Lung (tissue), 12 donors: Measurements from ENCODE around the gene FMN1. TPM values are rescaled to one million over a fixed set of nuclear protein-coding genes. Genes with fewer than 3 reads are reported as not detected.

Experiments
- ATAC-seq: fragments of 200-7000 bp; cut with Tn5 transposase; one replicate; pipeline ENCODE4 v1.9.1; 2020; ENCODE audit warnings: moderate number of reproducible peaks; ENCODE audit not compliant: insufficient read depth, low FRiP score
- DNase-seq, 3 donors: peaks; one replicate each; pipeline ENCODE4 v3.0.0-alpha.2; 2013 to 2017
- H3K27ac ChIP-seq, 2 donors: one replicate each; pipeline ENCODE4 v1.5.1; 2013; ENCODE audit warnings: mild to moderate bottlenecking in 2 of 2, moderate library complexity in 2 of 2, control low read depth in 1 of 2, inconsistent platforms in 1 of 2, low read depth in 1 of 2, low read length in 1 of 2
- H3K27me3 ChIP-seq, 3 donors: one replicate each; pipeline ENCODE4 v1.5.1; 2013; ENCODE audit warnings: low read length in 2 of 3; ENCODE audit not compliant: control insufficient read depth in 3 of 3, insufficient read depth in 3 of 3
- H3K36me3 ChIP-seq, 4 donors: one replicate each; pipeline ENCODE4 v1.5.1; 2013; ENCODE audit warnings: low read length in 4 of 4, mild to moderate bottlenecking in 1 of 4, moderate library complexity in 1 of 4; ENCODE audit not compliant: control insufficient read depth in 4 of 4, insufficient read depth in 4 of 4
- H3K4me1 ChIP-seq, 5 donors: one replicate each; pipeline ENCODE4 v1.5.1; 2013; ENCODE audit warnings: low read length in 5 of 5, mild to moderate bottlenecking in 2 of 5, moderate library complexity in 1 of 5; ENCODE audit not compliant: control insufficient read depth in 5 of 5, insufficient read depth in 5 of 5
- H3K4me3 ChIP-seq: one replicate; pipeline ENCODE4 v1.5.1; 2013; ENCODE audit warnings: mild to moderate bottlenecking, control low read depth, moderate library complexity
- H3K9ac ChIP-seq, 2 donors: one replicate each; pipeline ENCODE4 v1.5.1; 2013; ENCODE audit warnings: low read length in 2 of 2, control low read depth in 1 of 2; ENCODE audit not compliant: insufficient read depth in 1 of 2
- H3K9me3 ChIP-seq, 4 donors: one replicate each; pipeline ENCODE4 v1.5.1; 2013; ENCODE audit warnings: low read length in 3 of 4, mild to moderate bottlenecking in 1 of 4, moderate library complexity in 1 of 4; ENCODE audit not compliant: control insufficient read depth in 4 of 4, insufficient read depth in 3 of 4
- CTCF ChIP-seq: IDR thresholded peaks from 2 replicates; pipeline ENCODE4 v1.5.1; 2012; ENCODE audit warnings: mild to moderate bottlenecking; ENCODE audit errors: control extremely low read depth, extremely low read depth
- WGBS, 2 donors: extraction: QIAGEN DNeasy Blood & Tissue Kit; methylation state at CpG; one replicate each; pipeline ENCODE4 v1.1.7; 2013; 5-methylcytosine and 5-hydroxymethylcytosine counted together
- polyA plus RNA-seq, 2 donors: library from polyadenylated mRNA; stranded (reverse); fragments of 200-250 nt; gene quantifications; one replicate each; pipeline ENCODE4 v1.2.1, GENCODE V29; 2013
- total RNA-seq, 2 donors: library from RNA; depleted of rRNA in 1 of 2; stranded (reverse); fragments of >200 nt in 1 of 2; gene quantifications; one replicate each; pipeline ENCODE4 v1.2.1, GENCODE V29; 2014 to 2021
- donor health status: control.
- donor health status: control.
- donor health status: Bipolar disorder and iron deficiency.
- donor health status: healthy.
- donor health status: DM: yes; HTN: yes; CAD: no.

FMN1 gene
- total and polyA plus RNA-seq, 4 donors = 4.6 to 45.2 (median 15.7) TPM

- Histone ChIP-seq H3K9me3 (peaks cover 0 to 3% (median 0%) of the 10 kb centered on the region in 4 donors), H3K4me1 (no peaks in the 10 kb centered on the region), H3K27me3 (no peaks in the 10 kb centered on the region), H3K4me3 (no peak overlapping the region), H3K9ac (no peak overlapping the region), H3K36me3 (no peaks in the 10 kb centered on the region), H3K27ac (no peak overlapping the region)
- no peak for DNase-seq
- 68 to 91% methylated on average over 4 of the region's 4 CpGs for WGBS, 2 donors
- no peak for ATAC-seq
- TF ChIP-seq CTCF = no peak
Measured at GRCh38 chr15:32927124-32927523, 267.4 kb downstream of the FMN1 start.

- Histone ChIP-seq H3K9ac (no peak overlapping the region), H3K4me1 (no peaks in the 10 kb centered on the region), H3K27me3 (no peaks in the 10 kb centered on the region), H3K27ac (no peak overlapping the region), H3K9me3 (no peaks in the 10 kb centered on the region), H3K4me3 (no peak overlapping the region), H3K36me3 (no peaks in the 10 kb centered on the region)
- DNase-seq = no peak
- no peak for ATAC-seq
- TF ChIP-seq CTCF = no peak
- 90 to 92% methylated on average over 5 of the region's 5 CpGs for WGBS, 2 donors
Measured at GRCh38 chr15:32923176-32923575, 271.3 kb downstream of the FMN1 start.

- Histone ChIP-seq H3K4me1 (no peaks in the 10 kb centered on the region), H3K27me3 (no peaks in the 10 kb centered on the region), H3K9me3 (no peaks in the 10 kb centered on the region), H3K27ac (no peak overlapping the region), H3K4me3 (no peak overlapping the region), H3K36me3 (no peaks in the 10 kb centered on the region), H3K9ac (no peak overlapping the region)
- DNase-seq (no peak), ATAC-seq (no peak)
- TF ChIP-seq CTCF = no peak
- WGBS, 2 donors = 61 to 90% methylated on average over 3 of the region's 3 CpGs
Measured at GRCh38 chr15:32922541-32922940, 272.0 kb downstream of the FMN1 start.

GRCh38 chr15:32919749-32920414 is 274.6 kb downstream of the FMN1 start:
- Histone ChIP-seq H3K4me1 (no peaks in the 10 kb centered on the region), H3K4me3 (no peak overlapping the region), H3K36me3 (no peaks in the 10 kb centered on the region), H3K27ac (no peak overlapping the region), H3K27me3 (peaks cover 0 to 3% (median 0%) of the 10 kb centered on the region in 3 donors), H3K9me3 (no peaks in the 10 kb centered on the region), H3K9ac (no peak overlapping the region)
- 63 to 73% methylated on average over 5 of the region's 5 CpGs for WGBS, 2 donors
- TF ChIP-seq CTCF = no peak
- DNase-seq (peak in 2 of 3 donors; percentile 9 to 10), ATAC-seq (no peak)
